HepG2 (cell line): ENCODE measurements around the gene CCDC7. TPM values are rescaled to one million over a fixed set of nuclear protein-coding genes. Genes with fewer than 3 reads are reported as not detected.
A peak's percentile ranks its signal among the peaks of the same experiment; 100 is the strongest.

ENCODE experiments used
- GABPB1 ChIP-seq: IDR thresholded peaks from 2 replicates; pipeline ENCODE4 v1.6.1; 2016; ENCODE audit warnings: mild to moderate bottlenecking, missing genetic modification reagents, moderate library complexity, missing compliant biosample characterization
- KDM5B ChIP-seq: sonication (generic); formaldehyde crosslinking; IDR thresholded peaks from 2 replicates; pipeline ENCODE4 v1.4.0; 2020; ENCODE audit warnings: missing genetic modification reagents, mild to moderate bottlenecking, borderline replicate concordance
- MED1 ChIP-seq: sonication (generic); formaldehyde crosslinking; IDR thresholded peaks from 2 replicates; pipeline ENCODE4 v1.4.0; 2020; ENCODE audit warnings: missing genetic modification reagents
- PHF21A ChIP-seq: sonication (generic); formaldehyde crosslinking; IDR thresholded peaks from 2 replicates; pipeline ENCODE4 v1.5.0; 2020; ENCODE audit warnings: mild to moderate bottlenecking, missing genetic modification reagents
- POLR2AphosphoS5 ChIP-seq: IDR thresholded peaks from 2 replicates; pipeline ENCODE4 v1.6.1; 2012; ENCODE audit warnings: low read depth, low read length
- SALL2 ChIP-seq: sonication (generic); formaldehyde crosslinking; IDR thresholded peaks from 2 replicates; pipeline ENCODE4 v1.8.1; 2023; ENCODE audit warnings: mild to moderate bottlenecking, missing genetic modification reagents, inconsistent platforms
- TFDP2 ChIP-seq: sonication (generic); formaldehyde crosslinking; IDR thresholded peaks from 2 replicates; pipeline ENCODE4 v1.4.0; 2020; ENCODE audit warnings: missing genetic modification reagents
- THRA ChIP-seq: sonication (generic); formaldehyde crosslinking; IDR thresholded peaks from 2 replicates; pipeline ENCODE4 v1.4.0; 2020; ENCODE audit warnings: missing genetic modification reagents, borderline replicate concordance
- YEATS4 ChIP-seq: sonication (generic); formaldehyde crosslinking; IDR thresholded peaks from 2 replicates; pipeline ENCODE4 v1.4.0; 2020; ENCODE audit warnings: missing genetic modification reagents, borderline replicate concordance
- YY1 ChIP-seq: IDR thresholded peaks from 2 replicates; pipeline ENCODE4 v1.6.1; 2011; ENCODE audit warnings: low read length, low read depth, moderate library complexity, mild to moderate bottlenecking; ENCODE audit not compliant: insufficient read depth, insufficient replicate concordance
- ZNF382 ChIP-seq: sonication (generic); formaldehyde crosslinking; IDR thresholded peaks from 2 replicates; pipeline ENCODE4 v1.5.0; 2020; ENCODE audit warnings: missing genetic modification reagents, mild to moderate bottlenecking, borderline replicate concordance
- ZNF383 ChIP-seq: sonication (generic); formaldehyde crosslinking; IDR thresholded peaks from 2 replicates; pipeline ENCODE4 v1.4.0; 2020; ENCODE audit warnings: missing genetic modification reagents, mild to moderate bottlenecking, borderline replicate concordance
- ZNF691 ChIP-seq: sonication (generic); formaldehyde crosslinking; IDR thresholded peaks from 2 replicates; pipeline ENCODE4 v1.4.0; 2020; ENCODE audit warnings: missing genetic modification reagents, low read depth, mild to moderate bottlenecking, borderline replicate concordance
- polyA plus RNA-seq, 8 experiments: library from polyadenylated mRNA; depleted of rRNA in 3 of 8; stranded (reverse) in 7 of 8; unstranded in 1 of 8; fragments of >200 nt; fragmentation: Illumina TruSeq in 4 of 8; extraction: Trizol in 4 of 8; gene quantifications; 2 replicates each; pipeline versions ENCODE4 v1.2.1 to v1.2.3, GENCODE V29; 2011 to 2016; ENCODE audit warnings: low read depth in 4 of 8, missing spikeins in 1 of 8, mixed read lengths in 1 of 8; ENCODE audit not compliant: insufficient read depth in 1 of 8
- total RNA-seq, 5 experiments: library from RNA; depleted of rRNA; stranded (reverse); fragments of >200 nt; fragmentation: Illumina TruSeq; extraction: Trizol; gene quantifications; 2 replicates each; pipeline ENCODE4 v1.2.3, GENCODE V29; 2016; ENCODE audit warnings: low read depth in 1 of 5
- TF ChIP-seq, protein P1 (sequence below): sonication (generic); formaldehyde crosslinking; conservative IDR thresholded peaks from 2 replicates; pipeline ENCODE4 v1.4.0; 2020; ENCODE audit warnings: missing genetic modification reagents
- TF ChIP-seq, protein P2 (sequence below): sonication (generic); formaldehyde crosslinking; IDR thresholded peaks from 2 replicates; pipeline ENCODE4 v1.8.1; 2023; ENCODE audit warnings: mild to moderate bottlenecking, missing genetic modification reagents

The CCDC7 gene
- total and polyA plus RNA-seq, 2 of the 13 experiments (the other 11 are each of a cell fraction or from before 2014, with no cell fraction given) = 0.40 to 1.8 TPM

DNA sequence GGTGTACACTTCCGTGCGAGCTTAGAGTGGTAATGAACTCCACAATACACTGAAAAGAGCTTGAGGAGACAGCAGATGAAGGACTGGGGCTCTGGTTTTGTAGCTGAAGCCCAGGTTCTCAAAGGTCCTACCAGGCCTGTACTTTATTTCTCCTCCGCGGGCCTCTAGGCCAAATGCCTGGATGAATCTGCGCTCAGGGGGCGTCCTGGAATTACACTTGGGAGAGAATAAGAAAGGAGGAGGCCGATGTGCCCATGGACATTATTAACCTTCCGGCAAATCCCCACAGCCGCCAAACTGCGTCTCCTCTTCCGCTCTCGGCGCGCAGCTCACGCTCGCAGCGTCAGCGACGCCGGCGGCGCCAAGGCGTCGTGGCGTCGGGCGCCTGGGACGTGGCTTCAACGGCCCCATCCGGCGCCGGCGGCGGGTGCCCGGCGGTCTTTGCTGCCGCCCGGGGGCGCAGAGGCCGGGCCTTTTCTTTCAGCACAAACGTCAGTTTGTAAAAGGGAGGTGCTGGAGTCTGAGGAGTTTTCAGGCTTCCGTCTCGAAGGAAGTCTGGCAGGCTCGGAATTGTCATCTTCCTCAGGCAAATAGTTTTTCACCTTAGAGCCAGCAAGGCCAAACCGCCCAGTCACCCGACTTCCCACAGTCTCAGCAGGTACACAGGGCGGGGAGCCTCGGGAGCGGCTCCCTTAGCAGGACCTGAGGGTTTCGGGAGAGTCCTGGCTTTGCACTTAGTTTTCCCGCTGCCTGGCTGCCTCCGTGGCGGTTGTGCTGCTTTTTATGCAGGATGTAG is at the start of gene CCDC7 (continued):
- TF ChIP-seq KDM5B (peak; percentile 73; the same call in 1 of the 2 replicates), ZNF383 (CRISPR knock-in tag) (0 out of 2 replicates have a peak, but pooled peaks have one; percentile 65), POLR2AphosphoS5 (peak; percentile 76), YY1 (peak; percentile 83), ZNF382 (no peak), GABPB1 (CRISPR knock-in tag) (peak; percentile 80), YEATS4 (CRISPR knock-in tag) (peak; percentile 77), PHF21A (0 out of 2 replicates have a peak, but pooled peaks have one; percentile 25), THRA (CRISPR knock-in tag) (peak; percentile 26; the same call in 1 of the 2 replicates), MED1 (CRISPR knock-in tag) (peak; percentile 40), ZNF691 (CRISPR knock-in tag) (0 out of 2 replicates have a peak, but pooled peaks have one; percentile 65), SALL2 (CRISPR knock-in tag) (peak; percentile 67; the same call in 1 of the 2 replicates), TFDP2 (CRISPR knock-in tag) (peak; percentile 69)
- TF ChIP-seq, protein P1, sequence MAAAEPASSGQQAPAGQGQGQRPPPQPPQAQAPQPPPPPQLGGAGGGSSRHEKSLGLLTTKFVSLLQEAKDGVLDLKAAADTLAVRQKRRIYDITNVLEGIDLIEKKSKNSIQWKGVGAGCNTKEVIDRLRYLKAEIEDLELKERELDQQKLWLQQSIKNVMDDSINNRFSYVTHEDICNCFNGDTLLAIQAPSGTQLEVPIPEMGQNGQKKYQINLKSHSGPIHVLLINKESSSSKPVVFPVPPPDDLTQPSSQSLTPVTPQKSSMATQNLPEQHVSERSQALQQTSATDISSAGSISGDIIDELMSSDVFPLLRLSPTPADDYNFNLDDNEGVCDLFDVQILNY (CRISPR knock-in tag) = peak; percentile 32; the same call in 1 of the 2 replicates
- TF ChIP-seq, protein P2, sequence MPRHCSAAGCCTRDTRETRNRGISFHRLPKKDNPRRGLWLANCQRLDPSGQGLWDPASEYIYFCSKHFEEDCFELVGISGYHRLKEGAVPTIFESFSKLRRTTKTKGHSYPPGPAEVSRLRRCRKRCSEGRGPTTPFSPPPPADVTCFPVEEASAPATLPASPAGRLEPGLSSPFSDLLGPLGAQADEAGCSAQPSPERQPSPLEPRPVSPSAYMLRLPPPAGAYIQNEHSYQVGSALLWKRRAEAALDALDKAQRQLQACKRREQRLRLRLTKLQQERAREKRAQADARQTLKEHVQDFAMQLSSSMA = peak; percentile 63; the same call in 1 of the 2 replicates
